ENCODE measurements around the gene HOXD12.

HOXD12 gene

DNA sequence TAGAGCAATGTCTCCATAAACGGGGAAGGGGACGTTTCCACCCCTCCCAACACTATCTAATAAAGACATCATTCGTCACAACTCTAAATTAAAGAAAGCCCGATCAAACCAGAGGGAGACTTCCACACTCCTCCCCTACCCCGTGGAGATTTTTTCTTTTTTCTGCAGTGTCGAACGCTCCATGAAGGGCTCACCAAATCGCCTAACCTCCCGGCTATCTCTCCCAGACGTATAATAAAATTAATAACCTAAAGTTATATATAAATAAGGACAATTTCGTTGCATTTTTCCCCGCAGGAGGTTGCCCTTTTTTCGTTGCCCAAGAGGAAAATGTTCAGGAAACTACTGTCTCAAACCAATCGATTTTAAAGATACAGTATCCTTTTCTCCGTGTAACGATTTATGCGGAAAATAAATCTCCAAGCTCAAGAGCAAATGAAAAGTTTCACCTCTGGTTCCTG, 18.2 kb upstream of the HOXD12 start:
- DNase-seq, result peak in 1 of 3 donors; percentile 18

DNA sequence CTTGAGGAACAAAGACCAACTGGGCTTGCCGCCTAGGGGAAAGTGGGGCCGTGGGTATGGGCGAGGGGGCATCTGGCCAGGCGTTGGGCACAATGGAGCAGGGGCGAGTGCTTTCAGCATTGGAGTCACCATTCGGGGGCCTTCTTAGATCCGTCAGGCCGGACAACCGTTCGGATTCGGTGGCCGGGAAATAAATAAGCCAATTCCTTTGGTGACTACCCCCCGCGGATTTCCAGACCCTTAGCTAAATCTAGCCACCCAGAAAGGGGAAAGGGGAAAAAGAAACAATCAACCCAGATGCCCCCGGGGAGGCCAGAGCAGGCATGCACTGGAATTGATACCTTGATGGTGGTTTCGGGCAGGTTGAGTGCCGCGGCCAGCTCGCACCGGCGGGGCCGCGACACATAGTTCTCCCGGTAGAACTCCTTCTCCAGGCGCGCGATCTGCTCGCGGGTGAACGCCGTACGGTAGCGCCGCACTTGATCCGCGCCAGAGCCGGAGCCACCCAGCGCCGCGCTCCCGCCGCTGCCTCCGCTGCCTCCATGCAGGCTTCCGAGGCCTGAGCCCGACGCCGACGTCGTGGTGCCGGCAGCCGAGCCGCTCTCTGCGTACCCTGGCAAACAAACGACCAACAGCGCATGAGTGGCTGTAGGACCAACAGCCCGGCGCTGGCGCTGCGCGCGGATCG, 17.6 kb upstream of the HOXD12 start:
- peak in 2 of 3 donors; percentile 23 to 38 for DNase-seq

DNA sequence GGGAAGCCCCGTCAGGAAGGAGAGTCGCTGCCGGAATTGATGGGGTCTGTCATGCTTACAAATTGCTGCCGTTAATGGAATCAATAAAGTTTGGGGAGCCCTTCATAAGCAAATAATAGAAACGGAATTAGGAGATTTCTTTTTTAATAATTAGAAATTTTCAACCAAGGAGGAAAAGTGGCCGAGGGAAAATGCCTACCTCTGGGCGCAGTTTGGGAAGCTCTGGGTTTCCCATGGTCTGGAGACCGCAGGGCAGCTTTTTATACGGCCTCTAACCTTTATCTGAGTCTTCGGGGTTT, 17.1 kb upstream of the HOXD12 start:
- DNase-seq, result no peak

DNA sequence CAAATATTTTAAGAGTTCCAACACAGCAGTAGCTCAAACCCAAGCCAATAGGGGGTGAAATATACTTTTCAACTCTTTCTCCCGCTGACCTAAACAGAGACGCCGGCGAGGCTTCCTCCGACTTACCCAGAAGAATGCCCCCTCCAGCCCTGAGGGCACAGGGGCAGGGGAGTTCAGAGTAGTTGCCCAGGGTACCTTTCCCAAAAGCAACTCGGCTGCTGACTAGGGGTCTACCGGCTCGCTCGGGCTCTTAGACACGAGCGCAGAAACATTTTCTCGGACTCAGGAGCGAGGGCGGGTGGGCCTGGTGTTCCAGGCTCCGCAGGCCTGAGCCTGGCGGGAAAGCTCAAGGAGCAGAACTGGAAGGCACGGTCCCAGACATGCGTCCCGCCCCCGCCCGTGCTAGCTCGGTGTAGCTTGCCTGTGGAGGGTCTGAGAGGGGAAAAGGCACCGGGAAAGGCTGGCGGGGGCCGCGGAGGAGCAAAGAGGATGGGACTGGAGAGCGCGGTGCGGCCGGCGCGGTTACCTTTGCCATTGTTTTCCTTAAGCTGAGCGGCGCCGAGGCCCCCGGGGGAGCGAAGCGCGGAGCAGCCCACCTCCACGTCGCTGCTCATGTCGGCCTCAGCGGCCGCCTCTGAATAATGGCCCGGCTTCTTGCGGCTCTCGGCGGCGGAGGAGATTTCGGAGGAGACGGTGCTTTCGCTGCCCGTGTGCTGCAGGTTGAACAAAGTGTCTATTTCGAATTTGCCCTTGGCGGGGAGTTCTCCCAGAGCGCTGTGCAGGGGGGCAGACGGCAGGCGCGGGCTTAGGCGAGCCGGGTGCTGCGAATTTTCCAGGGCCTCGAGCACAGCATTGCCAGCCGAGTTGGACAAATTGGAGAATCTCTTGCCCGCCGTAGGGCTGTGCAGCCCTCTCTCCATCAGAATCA, 16.5 kb upstream of the HOXD12 start:
- DNase-seq, result peak in 1 of 3 donors; percentile 21

DNA sequence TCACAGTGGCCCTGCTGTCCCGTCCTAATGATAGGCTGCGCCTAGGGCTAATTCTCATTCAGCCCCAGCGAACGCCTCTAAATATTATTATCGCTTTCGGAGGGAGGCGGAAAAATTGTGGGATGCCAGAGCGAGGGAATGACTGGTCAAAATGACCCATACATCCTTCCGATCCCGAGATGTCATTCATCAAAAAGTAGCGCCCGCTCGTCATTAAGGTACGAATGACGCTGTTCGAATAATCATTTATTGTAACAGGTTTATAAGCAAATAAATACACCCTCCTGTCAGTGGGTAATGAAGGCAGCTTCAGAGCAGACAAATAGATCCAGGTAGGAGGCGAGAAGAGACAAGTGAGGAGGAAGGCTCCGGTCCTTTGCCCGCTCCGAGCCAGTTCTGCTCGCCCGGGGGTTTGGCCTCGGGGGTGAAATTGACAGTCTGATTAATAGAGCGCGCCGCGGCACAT, 15.8 kb upstream of the HOXD12 start, which contains the start of gene EVX2:
Gene EVX2 (minus strand): TSS at position 167 of the 466 bp plus-strand sequence. CDS start 186 bp downstream, outside the sequence.
- DNase-seq, result no peak

DNA sequence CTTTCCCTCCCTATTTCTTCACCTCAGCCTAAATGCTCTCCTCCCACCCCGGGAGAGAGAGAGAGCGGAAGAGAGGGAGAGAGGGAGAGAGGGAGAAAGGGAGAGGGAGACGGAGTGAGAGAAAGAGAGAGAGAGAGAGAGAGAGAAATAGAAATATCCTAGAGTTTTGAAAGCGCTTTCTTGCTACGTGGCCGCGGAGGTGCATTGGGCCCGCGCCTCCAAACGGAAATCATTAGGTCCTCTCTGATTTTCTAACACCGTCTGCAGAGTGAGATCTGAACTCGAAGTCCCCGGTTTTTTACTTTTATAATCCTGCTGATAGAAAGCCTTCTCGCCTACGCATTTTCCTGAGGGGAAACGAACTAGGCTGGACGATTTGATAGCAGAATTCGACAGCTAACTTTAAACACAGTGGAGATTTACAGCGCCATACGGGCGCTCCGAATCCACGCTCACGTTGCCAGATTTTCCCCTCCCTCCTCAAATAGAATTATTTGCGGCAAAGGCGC, 14.9 kb upstream of the HOXD12 start:
- DNase-seq, result peak in 1 of 3 donors; percentile 16

DNA sequence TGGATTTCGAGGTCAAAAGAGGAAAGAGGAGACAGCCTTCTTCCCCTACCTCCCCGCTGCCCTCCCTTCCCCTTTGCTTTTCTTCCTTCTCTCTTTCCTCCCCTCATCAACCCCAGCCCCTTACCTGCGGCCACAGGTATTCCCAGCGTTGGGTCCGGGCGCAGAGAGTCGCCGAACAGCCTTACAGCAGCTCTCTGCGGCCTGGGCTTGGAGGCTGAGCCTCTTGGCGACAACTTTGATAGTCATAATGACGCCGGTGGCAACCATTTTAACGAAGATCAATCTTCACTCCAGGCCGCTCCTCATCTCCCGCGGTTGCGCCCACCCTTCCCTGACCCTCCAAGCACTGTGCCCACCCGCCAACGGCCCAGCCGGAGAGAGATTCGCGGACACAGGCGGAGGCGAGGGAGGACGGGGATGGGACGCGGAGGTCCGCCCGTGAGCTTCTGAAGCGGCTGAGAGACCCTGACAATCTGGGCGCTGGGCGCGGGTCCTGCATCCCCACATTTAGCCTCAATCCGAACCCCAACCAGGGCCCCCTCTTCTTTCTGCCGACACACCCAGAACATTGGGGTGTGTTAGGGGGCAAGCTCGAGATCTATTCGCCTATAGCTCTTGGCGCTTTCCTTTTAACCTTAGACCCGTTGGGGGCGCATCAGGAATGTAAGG, 14.3 kb upstream of the HOXD12 start:
- no peak for DNase-seq

DNA sequence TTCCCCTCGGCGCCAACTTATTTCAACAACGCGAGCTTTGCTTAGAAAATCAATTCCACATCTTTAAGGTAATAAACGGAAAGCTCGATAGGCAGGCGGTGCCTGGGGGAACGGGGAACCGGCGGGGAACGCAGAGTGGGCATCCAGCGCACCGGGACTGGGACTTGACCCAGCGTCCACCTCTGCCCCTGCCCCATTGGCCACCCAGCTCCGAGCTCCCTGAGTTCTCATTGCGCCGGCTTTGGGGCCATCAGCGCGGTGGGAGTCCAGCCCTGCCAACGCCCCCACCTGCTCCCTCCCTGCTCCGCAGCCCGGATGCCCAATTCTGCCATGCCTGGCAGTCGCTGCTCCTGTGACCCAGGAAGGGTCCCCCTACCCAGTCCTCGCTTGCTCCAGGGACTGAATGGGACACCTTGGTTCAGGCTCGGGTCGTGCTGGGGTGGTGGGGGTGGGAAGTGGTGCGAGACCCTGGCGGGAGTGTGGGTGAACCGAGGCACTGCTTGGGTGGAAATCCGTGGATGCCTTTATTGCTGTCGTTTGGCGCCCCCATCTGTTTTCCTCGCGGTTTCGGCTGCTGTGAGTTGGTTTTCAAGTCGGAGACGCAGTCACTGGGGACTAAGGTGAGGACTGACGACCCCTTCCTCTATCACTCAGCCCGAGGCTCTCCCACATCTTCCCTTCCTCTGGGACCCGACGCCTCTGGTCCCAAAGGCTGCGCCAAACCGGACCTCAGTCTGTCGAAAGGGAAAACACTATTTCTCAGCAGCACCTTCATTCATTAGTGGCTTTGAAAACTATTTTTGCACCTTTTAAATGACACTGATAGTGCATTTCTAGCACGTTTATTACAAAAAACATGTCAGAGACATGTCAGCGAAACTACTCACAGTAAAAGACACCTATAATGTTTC, 13.5 kb upstream of the HOXD12 start:
- DNase-seq, result peak in 2 of 3 donors; percentile 29 to 44

DNA sequence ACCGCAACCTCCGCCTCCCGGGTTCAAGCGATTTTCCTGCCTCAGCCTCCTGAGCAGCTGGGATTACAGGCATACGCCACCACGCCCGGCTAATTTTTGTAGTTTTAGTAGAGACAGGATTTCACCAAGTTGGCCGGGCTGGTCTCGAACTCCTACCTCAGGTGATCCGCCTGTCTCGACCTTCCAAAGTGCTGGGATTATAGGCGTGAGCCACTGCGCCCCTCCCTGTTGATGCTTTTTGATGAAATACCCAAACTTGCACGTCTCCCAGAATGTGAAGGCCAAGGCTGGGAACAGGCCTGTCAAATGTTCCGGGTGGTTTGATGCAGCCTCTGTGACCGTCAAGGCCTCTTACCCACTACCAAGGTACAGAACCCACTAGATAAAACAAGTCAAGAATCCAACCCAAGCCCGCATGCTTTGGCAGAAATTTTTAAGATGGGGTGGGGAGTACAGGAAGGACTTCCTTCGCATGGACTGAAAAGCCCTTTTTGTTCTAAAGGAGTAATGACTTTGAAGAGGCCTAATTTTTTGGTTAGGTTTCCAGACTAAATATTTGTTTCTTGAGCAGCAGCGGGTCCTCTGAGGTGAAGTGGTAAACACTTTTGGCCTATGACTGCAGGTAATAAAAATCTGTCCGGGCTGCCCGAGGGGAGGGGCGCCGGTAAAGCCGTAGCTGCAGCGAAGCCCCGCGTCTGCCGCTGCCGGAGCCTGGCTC, 12.1 kb upstream of the HOXD12 start:
- no peak for DNase-seq

DNA sequence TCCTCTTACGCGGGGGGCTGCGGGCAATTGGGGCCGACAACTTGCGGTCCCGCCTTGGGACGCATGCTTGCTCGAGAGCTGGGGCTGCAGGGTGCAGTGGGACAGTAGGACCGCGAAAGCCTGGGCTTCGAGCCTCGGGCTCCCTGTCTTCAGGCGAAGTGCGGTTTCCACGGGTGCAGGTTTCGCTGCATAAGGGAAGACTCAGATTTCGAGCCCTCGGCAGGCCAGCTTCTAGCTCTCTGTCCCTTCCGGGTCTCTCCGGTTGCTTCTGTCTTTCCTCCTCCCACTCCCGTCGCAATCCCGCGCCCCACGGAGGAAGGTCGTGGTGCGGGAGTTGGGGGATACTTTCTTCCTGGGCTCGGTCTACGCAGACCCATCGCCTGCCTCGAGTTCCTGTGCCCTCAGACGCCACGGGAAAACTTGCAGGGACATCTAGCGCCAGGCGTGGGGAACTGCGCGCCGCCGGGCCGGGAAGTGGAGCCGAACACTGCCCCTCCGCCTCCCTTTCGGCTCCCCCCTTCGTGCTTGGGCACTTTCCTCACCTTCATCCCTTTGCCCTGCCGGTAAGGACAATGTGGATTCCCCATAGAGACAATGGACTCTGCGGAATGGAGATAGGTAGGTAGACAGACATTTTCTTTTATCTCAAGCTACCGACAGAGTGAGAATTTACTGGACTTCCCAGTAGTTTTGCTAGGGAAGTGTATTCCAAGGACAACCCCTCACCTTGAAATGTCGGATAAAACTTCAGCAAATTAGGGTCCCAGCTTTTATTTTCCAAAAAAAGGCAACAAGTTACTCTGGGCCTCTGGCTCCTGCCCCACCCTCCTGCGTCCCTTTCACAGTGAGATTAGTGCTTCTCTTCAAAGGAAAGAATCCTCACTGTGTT, 11.3 kb upstream of the HOXD12 start:
- DNase-seq, result peak; percentile 68 to 80 (median 70)

DNA sequence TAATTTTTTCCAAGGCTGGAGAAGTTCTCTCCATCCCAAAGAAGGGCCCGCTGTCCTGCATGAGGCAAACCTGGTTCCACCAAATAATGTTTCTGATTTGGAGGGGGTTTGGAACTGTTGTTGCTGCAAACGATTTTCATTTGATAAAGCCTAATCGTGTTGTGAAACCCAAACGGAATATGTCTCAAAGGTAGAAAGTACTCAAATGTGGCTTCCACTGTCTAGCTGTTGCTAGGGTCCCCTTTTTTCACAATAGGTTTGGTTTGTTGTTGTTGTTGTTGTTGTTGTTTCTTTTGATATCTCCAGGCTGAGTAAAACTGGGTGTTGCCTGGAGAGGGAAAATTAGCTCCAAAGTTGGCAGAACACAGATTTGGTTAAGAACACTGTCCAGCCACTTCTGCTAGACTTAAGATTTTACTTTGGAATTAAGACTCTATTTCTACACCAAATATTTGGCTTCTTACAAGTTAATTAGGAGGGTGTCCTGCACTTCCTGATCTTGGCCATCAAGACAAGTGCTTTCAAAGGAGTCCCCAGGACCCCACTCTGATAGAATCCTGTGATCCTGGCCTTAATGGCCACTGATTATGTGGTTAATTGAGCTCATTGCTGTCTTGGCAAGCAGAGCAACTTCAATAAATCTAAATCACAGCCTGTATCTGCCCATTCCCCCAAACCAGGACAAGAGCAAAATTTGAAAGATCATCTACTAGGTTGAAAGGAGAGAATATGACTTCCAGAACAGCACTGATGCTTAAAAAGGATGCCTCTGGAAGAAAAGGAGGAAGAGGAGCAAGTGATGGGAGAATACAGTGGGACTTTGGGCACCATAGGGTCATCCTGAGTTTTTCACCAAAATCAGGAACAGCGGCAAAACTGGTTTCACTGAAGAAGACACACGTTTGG, 10.4 kb upstream of the HOXD12 start:
- DNase-seq, result no peak

DNA sequence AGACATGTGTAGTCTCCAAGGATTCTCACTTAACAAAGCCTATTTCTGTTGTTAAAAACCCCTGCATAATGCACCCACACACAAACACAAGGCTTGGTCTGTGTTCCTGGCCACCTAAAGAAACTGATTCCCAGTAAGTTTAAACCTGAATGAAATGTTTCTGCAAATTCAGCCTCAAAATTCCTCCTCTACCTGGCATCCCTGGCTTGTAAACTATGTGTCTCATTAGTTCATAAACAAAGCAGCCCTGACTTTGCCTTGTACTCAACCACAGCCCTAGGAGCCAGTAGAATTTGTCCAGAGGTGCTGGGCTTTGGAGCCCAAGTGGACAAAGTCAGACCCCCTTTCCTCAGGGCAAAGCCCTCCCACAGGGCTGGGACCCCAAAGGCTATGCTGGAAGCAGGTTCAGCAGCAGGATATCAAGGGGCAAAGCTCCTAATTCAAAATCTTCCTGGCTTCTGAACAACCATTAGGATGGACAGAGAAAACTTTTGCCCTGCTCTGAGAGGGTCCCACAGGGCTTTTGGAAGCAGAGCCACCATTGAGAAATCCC, 9.7 kb upstream of the HOXD12 start:
- DNase-seq, result no peak

DNA sequence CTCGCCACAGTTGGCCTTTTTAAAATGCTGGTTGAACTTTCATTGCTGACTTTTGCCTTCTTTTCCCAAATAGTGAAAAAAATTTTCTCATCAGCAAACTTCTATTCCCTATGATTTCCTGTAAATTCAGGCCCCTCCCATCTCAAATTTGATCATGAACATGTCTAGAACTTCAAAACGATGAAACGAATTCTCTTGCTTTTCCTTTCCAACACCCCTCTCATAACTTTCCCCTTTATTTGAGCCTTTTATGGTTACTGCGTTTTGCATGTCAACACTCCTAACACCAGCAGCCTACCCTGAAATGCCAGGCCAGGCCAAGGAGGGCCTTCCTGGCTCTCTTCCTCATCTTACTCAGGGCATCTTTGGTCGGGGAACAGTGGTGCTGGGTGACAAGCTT, 8.7 kb upstream of the HOXD12 start:
- no peak for DNase-seq

DNA sequence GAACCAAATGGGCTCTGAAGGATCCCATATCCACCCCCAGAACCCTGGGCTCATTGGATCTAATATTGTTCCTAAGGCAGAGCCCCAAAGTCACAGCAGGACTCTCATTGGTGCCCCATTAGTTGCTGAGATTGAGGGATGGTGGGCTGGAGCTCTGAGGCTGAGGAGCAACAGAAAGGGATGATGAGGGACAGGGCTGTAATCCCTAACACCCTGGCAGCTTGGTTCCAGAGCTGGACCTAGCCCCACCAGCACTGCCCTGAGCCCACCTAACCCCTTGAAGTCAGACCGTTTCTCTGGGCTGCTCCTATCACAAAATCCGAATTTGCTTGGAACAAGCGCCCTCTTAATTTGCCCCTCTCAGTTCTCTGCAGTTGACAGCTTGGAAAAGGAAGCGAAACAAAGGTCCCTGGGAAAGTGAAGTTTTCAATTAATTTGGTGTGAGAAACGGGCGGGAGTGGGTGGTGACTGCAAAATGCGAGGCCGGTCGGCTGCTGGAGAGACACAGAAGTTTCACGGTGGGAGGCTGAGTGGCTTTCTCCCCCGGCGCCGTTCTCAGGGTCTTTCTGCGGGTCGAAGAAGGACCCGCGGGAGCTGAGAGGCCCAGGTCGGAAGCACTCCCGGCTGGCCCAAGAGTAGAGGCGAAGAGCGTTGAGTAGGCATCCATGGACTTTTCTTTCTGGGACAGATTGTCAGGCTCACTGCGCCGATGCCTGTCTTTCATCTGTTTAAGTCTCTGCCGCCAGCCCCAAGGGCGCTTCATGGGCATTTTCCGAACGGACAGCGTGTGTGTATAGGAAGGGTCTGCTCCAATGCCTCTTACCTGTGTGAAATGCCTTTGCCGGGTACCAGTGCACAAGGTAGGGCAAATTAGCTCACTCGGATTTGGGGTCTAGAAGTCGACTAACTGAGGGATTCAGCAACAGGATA, 8.0 kb upstream of the HOXD12 start:
- DNase-seq, result no peak

DNA sequence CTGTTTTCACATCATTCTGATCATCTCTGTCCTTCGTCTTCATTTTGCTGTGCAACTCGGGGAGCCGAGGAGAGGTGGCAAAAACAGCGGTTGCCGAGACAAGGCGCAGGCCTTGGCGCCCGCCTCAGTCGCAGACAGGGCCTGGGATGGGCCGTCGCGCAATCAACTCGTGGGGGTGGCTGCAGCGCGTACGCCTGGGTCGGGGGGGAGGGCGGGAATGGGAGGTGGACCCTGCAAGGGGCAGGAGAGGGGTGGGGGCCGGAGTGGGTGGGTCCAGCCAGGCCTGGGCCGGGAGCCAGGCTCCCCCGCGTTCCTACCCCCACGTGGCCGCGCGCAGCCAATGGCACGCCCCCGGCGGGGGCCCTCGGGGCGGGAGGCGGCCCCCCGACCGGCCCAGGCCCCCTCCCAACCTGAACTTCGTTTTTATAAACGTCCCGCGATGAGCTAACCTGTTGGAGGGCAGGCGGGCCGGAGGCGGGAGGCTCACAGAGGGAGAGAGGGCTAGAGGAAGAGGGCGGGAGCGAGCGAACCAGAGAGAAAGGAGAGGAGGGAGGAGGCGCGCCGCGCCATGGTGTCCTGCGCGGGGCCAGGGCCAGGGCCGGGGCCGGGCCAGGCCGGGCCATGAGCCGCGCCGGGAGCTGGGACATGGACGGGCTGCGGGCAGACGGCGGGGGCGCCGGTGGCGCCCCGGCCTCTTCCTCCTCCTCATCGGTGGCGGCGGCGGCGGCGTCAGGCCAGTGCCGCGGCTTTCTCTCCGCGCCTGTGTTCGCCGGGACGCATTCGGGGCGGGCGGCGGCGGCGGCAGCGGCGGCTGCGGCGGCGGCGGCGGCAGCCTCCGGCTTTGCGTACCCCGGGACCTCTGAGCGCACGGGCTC, 7.1 kb upstream of the HOXD12 start, which contains the start of gene HOXD13:
Gene HOXD13 (plus strand): TSS at position 452 of the 875 bp plus-strand sequence. CDS start 170 bp downstream, at position 622.
- no peak for DNase-seq

DNA sequence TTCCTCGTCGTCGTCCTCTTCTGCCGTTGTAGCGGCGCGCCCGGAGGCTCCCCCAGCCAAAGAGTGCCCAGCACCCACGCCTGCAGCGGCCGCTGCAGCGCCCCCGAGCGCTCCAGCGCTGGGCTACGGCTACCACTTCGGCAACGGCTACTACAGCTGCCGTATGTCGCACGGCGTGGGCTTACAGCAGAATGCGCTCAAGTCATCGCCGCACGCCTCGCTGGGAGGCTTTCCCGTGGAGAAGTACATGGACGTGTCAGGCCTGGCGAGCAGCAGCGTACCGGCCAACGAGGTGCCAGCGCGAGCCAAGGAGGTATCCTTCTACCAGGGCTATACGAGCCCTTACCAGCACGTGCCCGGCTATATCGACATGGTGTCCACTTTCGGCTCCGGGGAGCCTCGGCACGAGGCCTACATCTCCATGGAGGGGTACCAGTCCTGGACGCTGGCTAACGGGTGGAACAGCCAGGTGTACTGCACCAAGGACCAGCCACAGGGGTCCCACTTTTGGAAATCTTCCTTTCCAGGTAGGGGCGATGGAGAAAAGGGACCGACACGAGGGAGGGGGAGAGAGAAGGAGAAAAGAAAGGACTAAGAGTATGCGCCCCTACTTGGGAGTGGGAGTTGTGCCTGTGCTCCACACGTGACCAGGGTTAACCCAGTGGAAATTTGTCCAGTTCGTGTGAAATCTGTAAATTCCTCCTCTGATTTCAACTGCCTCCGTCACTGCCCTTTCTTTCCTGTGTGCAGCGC, 6.3 kb upstream of the HOXD12 start:
- peak in 2 of 3 donors; percentile 31 to 49 for DNase-seq

Measured in suppressor macrophage treated with lipopolysaccharide for 1 hour (primary cell).